Subcutaneous adipose tissue (tissue), 4 donors: ENCODE data around the gene BRMS1. TPM values are rescaled to one million over a fixed set of nuclear protein-coding genes. Genes with fewer than 3 reads are reported as not detected.

Experiments
- CTCF ChIP-seq: fragments of 450-650 bp; IDR thresholded peaks from one replicate; pipeline ENCODE4 v1.5.1; 2016; ENCODE audit warnings: low read depth, mild to moderate bottlenecking, control low read depth, antibody characterized with exemption, moderate library complexity
- total RNA-seq, 4 donors: library from RNA; depleted of rRNA; stranded (reverse); fragments of >200 nt; gene quantifications; one replicate each; pipeline ENCODE4 v1.1.0, GENCODE V29; 2016

BRMS1 gene
- total RNA-seq, 4 donors from 2014 or later, result 20.5 to 47.1 (median 34.7) TPM

GRCh38 chr11:66335531-66336233 lies 9.2 kb downstream of the BRMS1 start:
- no peak for TF ChIP-seq CTCF

GRCh38 chr11:66334605-66335442 lies 10.1 kb downstream of the BRMS1 start:
- no peak for TF ChIP-seq CTCF

GRCh38 chr11:66333896-66334604 lies 10.9 kb downstream of the BRMS1 start:
- no peak for TF ChIP-seq CTCF

GRCh38 chr11:66333220-66333877 lies 11.6 kb downstream of the BRMS1 start:
- no peak for TF ChIP-seq CTCF

GRCh38 chr11:66332371-66333219 lies 12.3 kb downstream of the BRMS1 start:
- TF ChIP-seq CTCF, result no peak

- no peak for TF ChIP-seq CTCF
These were observed 13.1 kb downstream of the BRMS1 start for GRCh38 chr11:66331542-66332370.
